HepG2 (cell line): ENCODE data around the gene MAJIN. TPM values are rescaled to one million over a fixed set of nuclear protein-coding genes. Genes with fewer than 3 reads are reported as not detected.

Source experiments
- ARID3A ChIP-seq: IDR thresholded peaks from 2 replicates; pipeline ENCODE4 v1.6.1; 2012; ENCODE audit warnings: low read depth, low read length, improper control_type of control experiment
- BATF2 ChIP-seq: sonication (generic); formaldehyde crosslinking; IDR thresholded peaks from 2 replicates; pipeline ENCODE4 v1.8.0; 2022; ENCODE audit warnings: mild to moderate bottlenecking, missing genetic modification reagents, moderate library complexity
- CBFB ChIP-seq: sonication (generic); formaldehyde crosslinking; IDR thresholded peaks from 2 replicates; pipeline ENCODE4 v1.4.0; 2020; ENCODE audit warnings: missing genetic modification reagents
- IKZF1 ChIP-seq: fragments of 450-650 bp; IDR thresholded peaks from 2 replicates; pipeline ENCODE4 v1.7.1; 2016
- KDM6A ChIP-seq: IDR thresholded peaks from 2 replicates; pipeline ENCODE4 v1.6.1; 2016; ENCODE audit warnings: low read depth
- KLF6 ChIP-seq: IDR thresholded peaks from 2 replicates; pipeline ENCODE4 v1.8.0; 2016; ENCODE audit warnings: missing biosample characterization, missing genetic modification reagents
- KMT2B ChIP-seq: IDR thresholded peaks from 2 replicates; pipeline ENCODE4 v1.6.1; 2016; ENCODE audit warnings: missing genetic modification reagents, missing compliant biosample characterization
- MYC ChIP-seq: sonication (generic); formaldehyde crosslinking; IDR thresholded peaks from 2 replicates; pipeline ENCODE4 v1.9.0; 2021; ENCODE audit warnings: missing genetic modification reagents, borderline replicate concordance
- NKX3-1 ChIP-seq: sonication (generic); formaldehyde crosslinking; IDR thresholded peaks from 2 replicates; pipeline ENCODE4 v1.5.0; 2020; ENCODE audit warnings: missing genetic modification reagents
- PHF21A ChIP-seq: sonication (generic); formaldehyde crosslinking; IDR thresholded peaks from 2 replicates; pipeline ENCODE4 v1.5.0; 2020; ENCODE audit warnings: mild to moderate bottlenecking, missing genetic modification reagents
- SAP130 ChIP-seq: IDR thresholded peaks from 2 replicates; pipeline ENCODE4 v1.6.1; 2016; ENCODE audit warnings: low read depth
- SATB2 ChIP-seq: sonication (generic); formaldehyde crosslinking; IDR thresholded peaks from 2 replicates; pipeline ENCODE4 v1.5.0; 2020; ENCODE audit warnings: missing genetic modification reagents
- SMARCC2 ChIP-seq: fragments of 450-650 bp; IDR thresholded peaks from 2 replicates; pipeline ENCODE4 v1.6.1; 2017; ENCODE audit warnings: antibody characterized with exemption, mild to moderate bottlenecking
- SYNCRIP ChIP-seq: fragments of 200-400 bp; formaldehyde crosslinking; IDR thresholded peaks from 2 replicates; pipeline ENCODE4 v1.6.1; 2018; ENCODE audit warnings: mild to moderate bottlenecking, low read depth, low read length; ENCODE audit not compliant: insufficient read depth
- TRIM24 ChIP-seq: sonication (generic); formaldehyde crosslinking; IDR thresholded peaks from 2 replicates; pipeline ENCODE4 v1.8.0; 2022; ENCODE audit warnings: mild to moderate bottlenecking, missing genetic modification reagents
- ZFP1 ChIP-seq: IDR thresholded peaks from 2 replicates; pipeline ENCODE4 v1.6.1; 2016
- ZFP36 ChIP-seq: fragments of 150-350 bp; IDR thresholded peaks from 2 replicates; pipeline ENCODE4 v1.6.1; 2018; ENCODE audit warnings: borderline replicate concordance, low read length, low read depth; ENCODE audit not compliant: partially characterized antibody
- ZFY ChIP-seq: sonication (generic); formaldehyde crosslinking; IDR thresholded peaks from 2 replicates; pipeline ENCODE4 v1.4.0; 2020; ENCODE audit warnings: missing genetic modification reagents
- ZMAT3 ChIP-seq: sonication (generic); formaldehyde crosslinking; conservative IDR thresholded peaks from 2 replicates; pipeline ENCODE4 v1.7.0; 2021; ENCODE audit warnings: missing genetic modification reagents
- ZNF501 ChIP-seq: sonication (generic); formaldehyde crosslinking; IDR thresholded peaks from 2 replicates; pipeline ENCODE4 v1.5.1; 2020; ENCODE audit warnings: mild to moderate bottlenecking, moderate library complexity, missing genetic modification reagents
- ZSCAN12 ChIP-seq: sonication (generic); formaldehyde crosslinking; IDR thresholded peaks from 2 replicates; pipeline ENCODE4 v1.9.0; 2021; ENCODE audit warnings: mild to moderate bottlenecking, missing genetic modification reagents
- polyA plus RNA-seq, 8 experiments: library from polyadenylated mRNA; depleted of rRNA in 3 of 8; stranded (reverse) in 7 of 8; unstranded in 1 of 8; fragments of >200 nt; fragmentation: Illumina TruSeq in 4 of 8; extraction: Trizol in 4 of 8; gene quantifications; 2 replicates each; pipeline versions ENCODE4 v1.2.1 to v1.2.3, GENCODE V29; 2011 to 2016; ENCODE audit warnings: low read depth in 4 of 8, missing spikeins in 1 of 8, mixed read lengths in 1 of 8; ENCODE audit not compliant: insufficient read depth in 1 of 8
- total RNA-seq, 5 experiments: library from RNA; depleted of rRNA; stranded (reverse); fragments of >200 nt; fragmentation: Illumina TruSeq; extraction: Trizol; gene quantifications; 2 replicates each; pipeline ENCODE4 v1.2.3, GENCODE V29; 2016; ENCODE audit warnings: low read depth in 1 of 5
- TF ChIP-seq, protein P1 (sequence below): sonication (generic); formaldehyde crosslinking; IDR thresholded peaks from 2 replicates; pipeline ENCODE4 v1.4.0; 2020; ENCODE audit warnings: mild to moderate bottlenecking, missing genetic modification reagents
- TF ChIP-seq, protein P2 (sequence below): sonication (generic); formaldehyde crosslinking; IDR thresholded peaks from 2 replicates; pipeline ENCODE4 v1.9.0; 2022; ENCODE audit warnings: low read depth, missing genetic modification reagents
- TF ChIP-seq, protein P3 (sequence below): sonication (generic); formaldehyde crosslinking; IDR thresholded peaks from 2 replicates; pipeline ENCODE4 v1.5.0; 2020; ENCODE audit warnings: missing genetic modification reagents
- TF ChIP-seq, protein P4 (sequence below): sonication (generic); formaldehyde crosslinking; IDR thresholded peaks from 2 replicates; pipeline ENCODE4 v1.9.0; 2022; ENCODE audit warnings: missing genetic modification reagents, mild to moderate bottlenecking, borderline replicate concordance

Gene MAJIN
- total and polyA plus RNA-seq, 2 of the 13 experiments (the other 11 are each of a cell fraction or from before 2014, with no cell fraction given), result not detected

DNA sequence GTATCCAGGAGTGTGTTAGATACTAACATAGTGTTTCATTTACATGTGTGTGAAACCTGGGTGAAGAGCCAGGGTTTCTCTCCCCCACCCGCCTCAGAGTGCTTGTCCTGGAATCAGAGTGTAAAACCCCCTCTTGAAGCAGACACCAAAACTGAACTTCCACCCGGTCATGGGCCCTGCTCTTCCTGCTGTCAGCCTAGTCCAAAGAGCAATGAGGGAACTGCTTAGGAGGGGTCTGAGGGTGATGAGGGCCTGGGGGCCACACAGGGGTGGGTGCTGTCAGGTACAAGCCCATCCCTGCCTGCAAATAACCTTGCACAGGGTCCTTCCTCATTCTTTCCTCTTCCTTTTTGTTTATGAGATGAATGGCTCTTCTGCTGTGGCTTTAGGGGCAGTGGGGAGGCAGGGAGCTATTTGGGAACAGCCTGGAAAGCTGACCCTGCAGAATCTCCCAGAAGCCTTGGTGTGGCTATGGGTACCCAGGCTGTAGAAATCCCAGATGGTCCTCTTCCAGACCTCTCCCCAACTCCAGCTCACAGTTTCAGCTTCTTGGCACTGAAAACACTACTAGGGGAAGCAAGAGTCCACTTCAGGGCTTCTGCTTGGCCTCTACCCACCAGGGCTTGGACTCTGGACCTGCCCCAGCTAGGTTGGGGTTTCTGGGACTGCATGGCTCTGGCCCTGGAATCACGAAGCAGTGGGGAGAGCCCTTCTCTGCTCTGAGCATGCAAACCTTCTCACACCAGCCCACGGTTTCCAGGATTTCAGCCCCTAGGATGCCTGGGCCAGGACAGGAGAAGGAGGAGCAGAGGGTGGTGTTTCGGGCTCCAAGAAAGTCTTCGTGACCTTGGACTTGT, 16.3 kb upstream of the MAJIN start (continued):
- no peak for TF ChIP-seq MYC (CRISPR knock-in tag)
- no peak for TF ChIP-seq ZNF501 (CRISPR knock-in tag)
- TF ChIP-seq ZFP36, result no peak
- TF ChIP-seq SMARCC2, result no peak
- peak; percentile 16; the same call in 1 of the 2 replicates for TF ChIP-seq SAP130 (CRISPR knock-in tag)
- no peak for TF ChIP-seq BATF2 (CRISPR knock-in tag)
- TF ChIP-seq SATB2 (CRISPR knock-in tag), result no peak
- TF ChIP-seq ARID3A, result no peak
- no peak for TF ChIP-seq ZSCAN12
- TF ChIP-seq, protein P1, sequence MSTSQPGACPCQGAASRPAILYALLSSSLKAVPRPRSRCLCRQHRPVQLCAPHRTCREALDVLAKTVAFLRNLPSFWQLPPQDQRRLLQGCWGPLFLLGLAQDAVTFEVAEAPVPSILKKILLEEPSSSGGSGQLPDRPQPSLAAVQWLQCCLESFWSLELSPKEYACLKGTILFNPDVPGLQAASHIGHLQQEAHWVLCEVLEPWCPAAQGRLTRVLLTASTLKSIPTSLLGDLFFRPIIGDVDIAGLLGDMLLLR (CRISPR knock-in tag), result no peak
- TF ChIP-seq NKX3-1, result no peak
- TF ChIP-seq ZMAT3 (CRISPR knock-in tag), result no peak
- TF ChIP-seq, protein P2, sequence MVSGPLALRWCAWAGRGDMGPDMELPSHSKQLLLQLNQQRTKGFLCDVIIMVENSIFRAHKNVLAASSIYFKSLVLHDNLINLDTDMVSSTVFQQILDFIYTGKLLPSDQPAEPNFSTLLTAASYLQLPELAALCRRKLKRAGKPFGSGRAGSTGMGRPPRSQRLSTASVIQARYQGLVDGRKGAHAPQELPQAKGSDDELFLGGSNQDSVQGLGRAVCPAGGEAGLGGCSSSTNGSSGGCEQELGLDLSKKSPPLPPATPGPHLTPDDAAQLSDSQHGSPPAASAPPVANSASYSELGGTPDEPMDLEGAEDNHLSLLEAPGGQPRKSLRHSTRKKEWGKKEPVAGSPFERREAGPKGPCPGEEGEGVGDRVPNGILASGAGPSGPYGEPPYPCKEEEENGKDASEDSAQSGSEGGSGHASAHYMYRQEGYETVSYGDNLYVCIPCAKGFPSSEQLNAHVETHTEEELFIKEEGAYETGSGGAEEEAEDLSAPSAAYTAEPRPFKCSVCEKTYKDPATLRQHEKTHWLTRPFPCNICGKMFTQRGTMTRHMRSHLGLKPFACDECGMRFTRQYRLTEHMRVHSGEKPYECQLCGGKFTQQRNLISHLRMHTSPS (CRISPR knock-in tag), result no peak
- no peak for TF ChIP-seq IKZF1
- no peak for TF ChIP-seq ZFY (CRISPR knock-in tag)
- TF ChIP-seq KDM6A (CRISPR knock-in tag), result no peak
- TF ChIP-seq, protein P3, sequence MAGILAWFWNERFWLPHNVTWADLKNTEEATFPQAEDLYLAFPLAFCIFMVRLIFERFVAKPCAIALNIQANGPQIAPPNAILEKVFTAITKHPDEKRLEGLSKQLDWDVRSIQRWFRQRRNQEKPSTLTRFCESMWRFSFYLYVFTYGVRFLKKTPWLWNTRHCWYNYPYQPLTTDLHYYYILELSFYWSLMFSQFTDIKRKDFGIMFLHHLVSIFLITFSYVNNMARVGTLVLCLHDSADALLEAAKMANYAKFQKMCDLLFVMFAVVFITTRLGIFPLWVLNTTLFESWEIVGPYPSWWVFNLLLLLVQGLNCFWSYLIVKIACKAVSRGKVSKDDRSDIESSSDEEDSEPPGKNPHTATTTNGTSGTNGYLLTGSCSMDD (CRISPR knock-in tag), result no peak
- no peak for TF ChIP-seq KLF6 (CRISPR knock-in tag)
- no peak for TF ChIP-seq ZFP1 (CRISPR knock-in tag)
- peak; percentile 35; the same call in 1 of the 2 replicates for TF ChIP-seq PHF21A (CRISPR knock-in tag)
- no peak for TF ChIP-seq KMT2B (CRISPR knock-in tag)
- TF ChIP-seq CBFB, result no peak
- TF ChIP-seq SYNCRIP, result no peak
- TF ChIP-seq, protein P4, sequence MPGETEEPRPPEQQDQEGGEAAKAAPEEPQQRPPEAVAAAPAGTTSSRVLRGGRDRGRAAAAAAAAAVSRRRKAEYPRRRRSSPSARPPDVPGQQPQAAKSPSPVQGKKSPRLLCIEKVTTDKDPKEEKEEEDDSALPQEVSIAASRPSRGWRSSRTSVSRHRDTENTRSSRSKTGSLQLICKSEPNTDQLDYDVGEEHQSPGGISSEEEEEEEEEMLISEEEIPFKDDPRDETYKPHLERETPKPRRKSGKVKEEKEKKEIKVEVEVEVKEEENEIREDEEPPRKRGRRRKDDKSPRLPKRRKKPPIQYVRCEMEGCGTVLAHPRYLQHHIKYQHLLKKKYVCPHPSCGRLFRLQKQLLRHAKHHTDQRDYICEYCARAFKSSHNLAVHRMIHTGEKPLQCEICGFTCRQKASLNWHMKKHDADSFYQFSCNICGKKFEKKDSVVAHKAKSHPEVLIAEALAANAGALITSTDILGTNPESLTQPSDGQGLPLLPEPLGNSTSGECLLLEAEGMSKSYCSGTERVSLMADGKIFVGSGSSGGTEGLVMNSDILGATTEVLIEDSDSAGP (CRISPR knock-in tag), result 0 out of 2 replicates have a peak, but pooled peaks have one; percentile 8
- no peak for TF ChIP-seq TRIM24
